Bone marrow (tissue), 2 donors: ENCODE results near the gene UVRAG.

Experiments
- DNase-seq, 2 donors: peaks; one replicate each; lab custom pipeline; 2025; lab: John Stamatoyannopoulos, UW

UVRAG gene

DNA sequence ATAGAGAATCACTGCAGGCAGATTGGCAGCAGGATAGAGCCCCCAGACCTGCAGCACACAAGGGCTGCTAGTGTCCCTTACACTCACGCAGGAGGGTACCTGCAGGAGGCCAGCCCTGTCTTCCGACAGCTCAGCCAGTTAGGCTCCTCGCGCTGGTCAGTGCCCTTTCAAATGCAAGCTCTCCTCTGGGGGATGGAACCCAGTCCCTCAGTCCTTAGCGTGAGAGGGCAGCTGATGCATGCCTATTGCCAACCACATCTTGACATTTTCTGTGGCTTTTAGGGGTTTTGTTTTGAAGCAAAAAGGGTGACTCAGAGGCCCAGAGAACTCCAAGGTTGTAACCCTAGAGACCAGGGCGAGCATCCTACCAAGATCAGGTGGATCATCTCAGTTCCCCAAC, 351.3 kb downstream of the UVRAG start:
- no peak for DNase-seq

DNA sequence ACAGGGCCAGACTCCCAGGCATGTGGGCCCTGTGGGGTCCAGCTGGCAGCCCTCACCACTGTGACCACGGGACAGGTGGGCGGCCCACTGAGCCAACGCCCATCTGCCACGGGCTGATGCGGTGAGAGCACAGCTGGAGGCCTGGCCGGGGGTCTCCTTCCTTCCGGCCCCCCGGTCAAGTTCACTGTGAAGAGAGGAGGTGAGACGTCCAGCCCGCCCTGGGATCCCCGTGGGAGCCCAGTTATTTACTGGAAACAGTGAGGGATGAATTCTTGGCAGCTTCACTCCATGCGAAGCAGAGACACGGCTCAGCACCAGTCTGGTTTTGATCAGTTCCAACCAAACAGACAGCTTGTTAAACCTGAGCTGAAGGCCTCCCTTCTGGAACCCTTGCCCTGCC, 352.6 kb downstream of the UVRAG start:
- no peak for DNase-seq

DNA sequence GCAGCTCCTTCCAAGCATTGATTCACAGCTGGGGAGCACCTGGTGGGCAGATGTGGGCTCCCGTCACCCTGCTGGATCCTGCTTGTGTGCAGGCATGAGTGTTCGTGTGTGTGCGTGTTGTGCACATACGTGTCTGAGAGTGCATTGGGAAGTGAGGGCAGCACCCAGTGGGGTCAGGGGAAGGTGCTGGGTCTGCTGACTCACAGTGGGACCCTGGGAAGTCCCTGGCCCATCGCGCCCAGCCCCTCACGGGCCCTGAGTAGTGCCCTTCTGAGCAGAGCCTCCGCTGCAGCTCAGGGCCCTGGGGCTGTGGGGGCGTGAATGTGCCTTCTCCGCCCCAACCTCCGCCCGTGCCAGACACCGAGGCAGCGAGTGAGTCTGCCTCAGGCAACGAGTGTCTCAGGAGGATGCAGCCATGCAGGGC, 354.5 kb downstream of the UVRAG start:
- DNase-seq, result no peak

DNA sequence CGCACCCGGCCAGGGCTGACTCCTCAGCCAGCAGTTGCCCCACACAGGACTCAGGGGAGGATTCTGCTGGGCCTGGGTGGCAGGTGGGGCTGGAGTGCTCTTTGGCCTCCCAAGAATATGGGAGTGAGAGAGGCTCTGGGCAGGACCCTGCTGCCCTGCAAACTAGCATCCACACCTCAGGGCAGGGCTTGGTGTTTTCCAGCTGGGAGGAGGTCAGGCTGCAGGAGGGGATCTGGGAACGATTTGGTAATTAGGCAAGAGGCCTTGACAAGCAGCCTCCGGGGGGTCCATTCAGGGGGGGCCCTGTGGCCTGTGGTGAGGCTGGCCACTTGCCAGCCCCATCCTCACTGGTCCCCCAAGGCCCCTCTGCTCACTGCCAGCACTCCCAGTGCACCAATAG, 355.5 kb downstream of the UVRAG start:
- DNase-seq, result no peak

DNA sequence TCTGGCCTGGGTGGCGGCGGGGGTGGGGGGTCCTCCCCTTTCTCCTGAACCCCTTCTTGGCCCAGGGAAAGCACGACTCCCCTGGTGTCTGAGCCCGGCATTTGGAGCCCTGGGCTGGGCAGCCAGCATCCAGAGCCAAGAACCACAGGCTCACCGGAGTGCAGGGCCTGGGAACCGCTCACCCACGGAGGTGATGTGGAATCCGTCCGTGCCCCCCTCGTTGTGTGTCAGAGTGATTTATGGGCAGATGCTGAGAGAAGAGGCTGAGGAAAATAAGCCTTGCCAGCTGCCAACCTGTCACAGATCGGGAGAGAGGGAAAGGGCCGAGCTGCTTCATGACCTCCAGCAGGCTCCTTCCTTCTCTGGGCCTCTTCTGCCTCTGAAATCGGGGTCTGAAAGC, 357.6 kb downstream of the UVRAG start:
- DNase-seq, result no peak

DNA sequence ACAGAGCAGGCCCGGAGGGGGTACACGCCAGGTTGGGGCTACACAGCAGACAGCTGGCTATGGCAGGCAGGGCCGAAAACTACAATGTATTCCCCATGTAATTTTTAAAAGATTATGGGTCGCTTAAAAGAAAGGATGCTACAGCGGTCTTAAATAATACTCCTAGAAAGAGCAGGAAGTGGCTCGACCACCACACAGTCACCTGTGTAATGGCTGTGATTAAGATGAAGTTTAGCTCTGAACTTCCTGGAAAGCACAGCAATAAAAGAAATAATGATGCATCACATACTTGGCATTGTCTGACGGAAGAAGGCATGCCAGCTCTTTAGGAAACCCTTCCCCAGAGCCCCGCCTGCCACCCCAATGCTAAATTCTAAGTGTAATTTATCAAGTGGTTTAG, 358.7 kb downstream of the UVRAG start:
- no peak for DNase-seq

DNA sequence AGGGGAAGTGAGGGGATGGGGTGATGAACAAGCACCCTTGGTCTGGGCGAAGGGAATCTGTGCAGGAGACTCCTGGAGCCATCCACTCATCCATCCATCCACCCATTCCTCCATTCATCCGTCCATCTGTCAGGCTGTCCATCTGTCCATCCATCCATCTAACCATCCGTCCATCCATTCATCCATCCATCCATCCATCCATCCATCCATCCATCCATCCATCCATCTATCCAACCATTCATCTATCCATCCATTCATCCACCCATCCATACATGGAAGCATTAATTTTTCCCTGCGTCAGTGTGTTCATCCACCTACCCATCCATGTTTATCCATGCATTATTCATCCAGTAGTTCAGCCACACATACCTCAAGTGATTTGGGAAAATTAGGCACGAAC, 359.3 kb downstream of the UVRAG start:
- no peak for DNase-seq

DNA sequence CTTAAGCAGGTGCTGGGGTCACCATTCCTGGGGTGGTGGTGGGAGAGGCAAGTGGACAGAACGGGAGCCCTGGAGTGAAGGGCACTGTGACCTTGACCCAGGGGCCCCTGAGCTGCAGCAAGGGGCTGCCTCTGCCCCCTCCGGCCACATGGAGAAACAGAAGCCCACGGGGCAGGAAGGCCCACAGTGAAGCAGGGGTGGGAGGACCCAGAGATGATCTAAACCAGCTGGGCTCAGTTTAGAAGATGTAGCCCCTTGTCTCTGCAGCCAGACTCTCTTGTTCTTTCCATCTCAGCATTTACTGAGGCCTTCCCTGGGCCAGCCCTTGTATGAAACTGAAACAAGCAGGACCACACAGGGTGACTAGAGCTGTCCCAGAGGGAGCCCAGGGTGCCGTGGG, 360.8 kb downstream of the UVRAG start:
- DNase-seq, result no peak

DNA sequence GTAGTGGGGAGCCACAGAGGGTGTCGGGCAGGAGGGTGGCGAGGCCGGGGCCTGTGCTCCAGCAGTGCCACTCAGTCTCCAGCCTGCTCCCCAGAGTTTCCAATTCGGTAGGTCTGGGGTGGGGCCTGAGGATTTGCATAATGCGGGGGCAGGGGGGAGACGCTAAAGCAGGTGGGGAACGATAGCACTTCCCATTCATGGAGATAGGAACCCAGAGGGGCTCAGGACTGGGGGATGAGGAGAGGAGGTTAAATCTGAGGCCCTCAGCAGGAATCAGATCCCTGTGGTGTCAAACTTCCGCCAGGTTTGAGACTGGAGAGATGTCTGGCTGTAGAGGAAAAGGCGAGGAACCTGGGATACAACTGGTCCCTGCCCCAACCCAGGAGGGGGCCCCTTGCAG, 361.5 kb downstream of the UVRAG start:
- no peak for DNase-seq

DNA sequence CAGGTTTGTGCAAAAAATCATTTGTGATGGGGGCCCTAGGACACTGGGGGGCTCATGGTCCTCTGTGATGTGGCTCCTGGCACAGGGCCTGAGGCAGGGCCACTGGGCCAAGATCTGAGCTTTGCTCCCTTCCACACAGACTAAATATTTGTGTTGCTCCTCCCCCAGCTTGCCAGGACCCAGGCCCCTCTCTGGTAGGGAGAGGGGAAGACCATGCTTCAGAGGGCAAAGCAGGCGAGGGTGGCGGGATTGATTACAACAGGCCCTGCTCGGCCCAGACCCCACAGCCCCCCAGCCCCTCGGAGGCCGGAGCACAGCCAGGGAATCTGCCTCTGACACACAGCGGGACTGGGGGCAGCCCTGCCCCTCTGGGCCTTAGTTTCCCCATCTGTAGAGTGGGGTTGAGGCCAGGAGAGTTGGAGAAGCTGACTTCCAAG, 362.3 kb downstream of the UVRAG start:
- no peak for DNase-seq

DNA sequence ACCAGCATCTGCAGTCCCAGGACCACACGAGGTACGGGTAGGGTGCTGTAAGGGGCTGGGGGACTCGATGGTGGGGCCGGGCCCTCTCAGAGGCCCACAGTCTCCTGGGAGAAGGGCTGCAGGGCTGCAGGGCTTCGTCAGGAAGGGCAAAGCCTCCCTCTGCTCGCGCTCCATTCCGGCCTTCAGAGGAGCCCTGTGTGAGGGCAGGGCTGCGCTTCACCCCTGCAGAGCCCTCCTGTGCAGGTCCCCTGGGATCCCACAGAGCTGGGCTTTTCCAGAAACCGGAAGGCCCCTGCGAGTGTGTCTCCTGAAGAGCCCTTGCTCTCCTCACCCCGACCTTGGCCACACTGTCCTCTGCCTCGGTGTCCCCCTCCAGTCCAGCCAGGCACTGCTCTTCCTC, 364.1 kb downstream of the UVRAG start:
- no peak for DNase-seq

DNA sequence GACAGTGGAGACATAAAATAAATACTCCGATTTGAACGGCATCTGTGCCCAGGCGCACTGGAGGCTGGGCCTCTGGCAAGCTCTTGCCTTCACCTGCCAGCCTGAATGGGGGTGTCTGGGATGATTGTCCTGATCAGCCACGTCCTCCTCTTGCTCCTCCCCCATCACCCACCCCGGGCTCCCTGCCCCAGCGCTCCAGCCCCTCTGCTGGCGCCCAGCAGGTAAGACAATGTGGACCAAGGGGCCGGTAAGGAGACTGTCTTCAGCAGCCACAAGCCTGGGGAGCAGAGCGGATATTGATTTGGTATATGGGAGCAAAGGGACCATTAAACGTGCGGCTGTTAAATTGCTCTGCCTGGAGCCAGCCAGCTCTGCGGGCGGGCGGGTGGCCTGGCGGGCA, 366.4 kb downstream of the UVRAG start:
- DNase-seq, result no peak

DNA sequence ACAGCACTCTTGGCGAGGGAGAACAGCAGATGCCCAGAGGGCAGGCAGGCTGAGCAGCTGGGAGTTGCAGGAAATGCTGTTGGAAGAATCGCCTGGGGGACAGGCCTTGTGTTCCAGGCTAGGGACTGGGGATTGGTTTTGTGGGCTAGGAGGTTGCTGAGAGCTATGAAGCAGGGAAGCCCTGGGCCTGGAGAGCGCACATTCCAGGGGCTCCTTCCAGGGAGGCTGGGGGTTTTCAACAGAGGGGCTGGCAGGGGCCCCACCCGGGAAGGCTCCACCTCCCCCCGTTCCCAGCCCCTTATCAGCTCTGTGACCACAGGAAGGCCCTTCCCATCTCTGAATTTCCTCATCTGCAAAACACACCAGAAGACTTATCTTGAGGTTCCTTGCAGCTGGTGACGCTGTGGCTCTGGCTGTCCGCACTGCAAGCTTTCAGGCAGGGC, 369.6 kb downstream of the UVRAG start:
- no peak for DNase-seq

DNA sequence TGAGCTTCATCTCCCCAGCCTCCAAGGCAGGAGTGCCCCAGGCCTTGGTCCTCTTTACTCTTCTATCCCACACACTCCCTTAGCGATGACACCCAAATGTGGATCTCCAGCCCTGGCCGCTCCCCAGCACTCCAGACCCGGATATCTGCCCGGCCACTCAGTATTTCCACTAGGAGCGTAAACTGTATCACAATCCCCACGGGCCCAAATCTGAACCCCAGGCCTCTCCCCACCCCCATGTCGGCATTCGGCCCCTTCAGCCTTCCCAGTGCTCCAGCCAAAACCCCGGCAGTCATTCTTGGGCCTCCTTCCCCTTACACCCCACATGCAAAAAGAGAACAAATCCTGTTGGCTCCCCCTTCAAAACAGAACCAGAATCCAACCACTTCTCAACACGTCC, 370.5 kb downstream of the UVRAG start:
- no peak for DNase-seq

DNA sequence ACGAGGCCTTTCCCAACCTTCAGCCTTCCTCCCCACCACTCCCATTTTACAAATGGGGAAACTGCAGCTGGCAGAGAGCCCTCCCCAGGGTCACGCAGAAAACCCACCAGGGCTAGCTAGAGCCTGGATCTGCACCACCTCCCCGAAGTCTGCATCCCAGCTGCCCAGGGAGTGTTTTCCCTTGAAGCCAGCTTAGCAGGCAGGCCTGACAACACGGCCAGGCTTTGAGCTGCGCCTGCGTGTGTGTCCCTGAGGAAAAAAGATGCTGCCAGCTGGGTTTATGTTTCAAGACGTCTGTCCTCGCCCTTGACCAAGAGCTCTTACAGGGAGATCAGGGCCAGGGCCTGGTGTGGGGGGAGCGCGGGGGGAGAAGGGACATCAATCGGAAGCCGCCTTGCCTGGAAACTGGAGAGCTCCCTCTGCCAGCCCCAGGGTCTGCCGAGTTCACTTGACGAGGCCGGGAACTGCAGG, 371.0 kb downstream of the UVRAG start:
- DNase-seq, result no peak

DNA sequence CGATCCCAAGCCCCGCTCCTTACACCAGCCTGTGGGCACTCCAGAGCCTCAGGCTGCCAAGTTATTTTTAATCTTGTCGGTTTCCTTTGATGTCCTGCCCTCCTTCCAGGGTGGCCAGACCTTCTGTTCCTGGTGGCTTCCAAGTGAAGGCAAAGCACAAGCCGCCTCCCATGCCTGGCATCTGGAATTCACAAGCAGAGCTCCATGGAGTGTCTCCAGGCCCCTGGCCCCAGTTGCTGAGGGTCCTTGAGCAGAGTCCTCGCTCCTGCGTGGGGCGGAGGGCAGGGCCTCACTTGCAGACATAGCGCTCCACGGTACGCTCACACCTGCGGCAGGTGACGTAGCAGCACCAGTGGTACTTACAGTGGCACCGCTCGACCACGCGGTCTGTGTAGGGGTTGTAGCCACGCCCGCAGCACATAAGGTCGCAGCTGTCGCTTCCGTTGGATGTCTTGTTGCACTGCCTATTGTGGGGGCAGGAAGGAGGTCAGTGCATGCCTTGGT, 371.8 kb downstream of the UVRAG start:
- no peak for DNase-seq

DNA sequence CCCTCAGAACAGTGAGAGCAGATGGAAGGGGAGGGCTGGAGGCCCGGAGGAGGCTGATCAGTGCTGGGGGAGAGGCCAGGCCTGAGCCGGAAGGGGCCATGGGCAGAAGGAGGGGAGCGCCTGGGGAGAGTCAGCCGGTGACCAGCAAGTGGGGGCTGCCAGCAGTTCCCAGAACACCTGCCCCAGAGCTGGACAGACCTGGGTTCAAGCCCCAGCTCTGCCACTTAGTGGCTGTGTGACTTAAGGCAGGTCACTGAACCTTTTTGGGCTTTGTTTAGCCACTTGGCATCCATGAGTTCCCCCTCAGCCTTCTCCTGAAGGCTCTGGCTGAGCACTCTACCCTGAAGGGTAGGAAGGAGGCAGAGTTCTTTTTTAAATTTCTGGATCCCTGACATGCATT, 373.9 kb downstream of the UVRAG start:
- DNase-seq, result no peak

DNA sequence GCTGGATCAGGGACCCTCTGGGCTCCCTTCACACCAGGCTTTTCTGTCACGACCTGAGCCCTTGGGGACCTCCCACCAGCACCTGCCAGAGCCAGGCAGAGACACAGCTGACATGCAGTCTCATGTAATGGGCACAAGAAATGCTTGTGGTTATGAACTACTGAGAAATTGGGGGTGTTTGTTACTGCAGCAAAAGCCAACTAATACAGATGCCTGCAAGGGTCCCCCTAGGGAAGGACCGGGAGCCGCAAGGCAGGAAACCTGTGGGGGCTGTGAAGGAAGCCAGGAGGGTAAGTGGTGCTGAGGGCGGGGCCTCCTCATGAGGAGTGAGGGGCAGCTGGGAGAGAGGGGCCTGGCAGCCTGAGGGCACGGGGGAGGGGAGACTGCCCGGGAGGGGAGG, 374.7 kb downstream of the UVRAG start:
- no peak for DNase-seq

DNA sequence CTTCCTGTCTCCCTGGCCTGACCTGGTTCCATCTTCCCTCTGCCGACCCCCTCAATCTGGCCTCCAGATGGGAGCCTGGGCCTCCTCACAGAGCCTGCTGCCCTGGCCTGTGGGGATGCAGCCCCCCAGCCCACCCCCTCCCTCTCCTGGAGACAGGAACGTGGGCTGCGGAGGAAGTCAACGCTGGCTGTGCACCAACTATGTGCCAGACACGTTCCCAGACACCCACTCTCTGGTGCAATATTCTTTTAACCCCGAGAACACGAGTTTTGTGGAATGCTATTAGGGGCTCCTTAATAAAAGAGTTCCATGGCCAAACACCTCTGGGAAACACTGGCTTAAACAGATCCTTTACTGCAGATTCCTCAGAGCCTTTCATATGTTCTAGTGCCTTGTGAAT, 375.4 kb downstream of the UVRAG start:
- DNase-seq, result no peak
